ENCODE measurements around the gene GUCY2C.

Gene GUCY2C

GRCh38 chr12:14601692-14602478 lies 94.5 kb downstream of the GUCY2C start:
- no peaks in the 10 kb centered on the region for H3K36me3 ChIP-seq (ENCODE audit: control insufficient read depth, insufficient read depth, low read length)
- peaks cover 7% of the 10 kb centered on the region; the same call in 1 of the 2 replicates for H3K9me3 ChIP-seq (ENCODE audit: control insufficient read depth, insufficient read depth, low read length)
- no peak overlapping the region for H3K27ac ChIP-seq (ENCODE audit: low read depth, low read length)

DNA sequence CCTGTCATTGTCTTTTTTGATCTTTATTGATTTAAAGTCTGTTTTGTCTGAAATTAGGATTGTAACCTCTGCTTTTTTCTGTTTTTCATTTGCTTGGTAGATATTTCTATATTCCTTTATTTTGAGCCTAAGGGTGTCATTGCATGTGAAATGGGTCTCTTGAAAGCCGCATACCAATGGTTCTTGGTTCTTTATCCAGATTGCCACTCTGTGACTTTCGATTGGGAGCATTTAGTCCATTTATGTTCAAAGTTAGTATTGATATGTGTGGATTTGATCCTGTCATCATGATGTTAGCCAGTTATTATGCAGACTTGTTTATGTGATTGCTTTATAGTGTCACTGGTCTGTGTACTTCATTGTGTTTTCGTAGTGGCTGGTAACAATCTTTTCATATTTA lies 98.9 kb downstream of the GUCY2C start:
- no peak overlapping the region for H3K27ac ChIP-seq (ENCODE audit: low read depth, low read length)
- no peak overlapping the region for H3K4me3 ChIP-seq (ENCODE audit: low read depth, low read length)
- no peaks in the 10 kb centered on the region for H3K36me3 ChIP-seq (ENCODE audit: control insufficient read depth, insufficient read depth, low read length)
- no peak overlapping the region for H3K9ac ChIP-seq (ENCODE audit: low read depth, low read length)
- H3K4me1 ChIP-seq (ENCODE audit: control insufficient read depth, insufficient read depth, low read length), result no peaks in the 10 kb centered on the region
- H3K9me3 ChIP-seq (ENCODE audit: control insufficient read depth, insufficient read depth, low read length), result no peaks in the 10 kb centered on the region
- H3K27me3 ChIP-seq (ENCODE audit: control insufficient read depth, insufficient read depth, low read length), result no peaks in the 10 kb centered on the region

More at GRCh38 chr12:14601692-14602478, 94.5 kb downstream of the GUCY2C start:
- no peak overlapping the region for H3K4me3 ChIP-seq (ENCODE audit: low read depth, low read length)
- H3K9ac ChIP-seq (ENCODE audit: low read depth, low read length), result no peak overlapping the region
- H3K27me3 ChIP-seq (ENCODE audit: control insufficient read depth, insufficient read depth, low read length), result no peaks in the 10 kb centered on the region
- no peaks in the 10 kb centered on the region for H3K4me1 ChIP-seq (ENCODE audit: control insufficient read depth, insufficient read depth, low read length)

GRCh38 chr12:14591719-14592118 lies 104.7 kb downstream of the GUCY2C start:
- Histone ChIP-seq H3K9ac (ENCODE audit: low read depth, low read length) (no peak overlapping the region), H3K4me3 (ENCODE audit: low read depth, low read length) (no peak overlapping the region), H3K4me1 (ENCODE audit: control insufficient read depth, insufficient read depth, low read length) (no peaks in the 10 kb centered on the region), H3K36me3 (ENCODE audit: control insufficient read depth, insufficient read depth, low read length) (no peaks in the 10 kb centered on the region), H3K27ac (ENCODE audit: low read depth, low read length) (no peak overlapping the region), H3K27me3 (ENCODE audit: control insufficient read depth, insufficient read depth, low read length) (no peaks in the 10 kb centered on the region), H3K9me3 (ENCODE audit: control insufficient read depth, insufficient read depth, low read length) (no peaks in the 10 kb centered on the region)

DNA sequence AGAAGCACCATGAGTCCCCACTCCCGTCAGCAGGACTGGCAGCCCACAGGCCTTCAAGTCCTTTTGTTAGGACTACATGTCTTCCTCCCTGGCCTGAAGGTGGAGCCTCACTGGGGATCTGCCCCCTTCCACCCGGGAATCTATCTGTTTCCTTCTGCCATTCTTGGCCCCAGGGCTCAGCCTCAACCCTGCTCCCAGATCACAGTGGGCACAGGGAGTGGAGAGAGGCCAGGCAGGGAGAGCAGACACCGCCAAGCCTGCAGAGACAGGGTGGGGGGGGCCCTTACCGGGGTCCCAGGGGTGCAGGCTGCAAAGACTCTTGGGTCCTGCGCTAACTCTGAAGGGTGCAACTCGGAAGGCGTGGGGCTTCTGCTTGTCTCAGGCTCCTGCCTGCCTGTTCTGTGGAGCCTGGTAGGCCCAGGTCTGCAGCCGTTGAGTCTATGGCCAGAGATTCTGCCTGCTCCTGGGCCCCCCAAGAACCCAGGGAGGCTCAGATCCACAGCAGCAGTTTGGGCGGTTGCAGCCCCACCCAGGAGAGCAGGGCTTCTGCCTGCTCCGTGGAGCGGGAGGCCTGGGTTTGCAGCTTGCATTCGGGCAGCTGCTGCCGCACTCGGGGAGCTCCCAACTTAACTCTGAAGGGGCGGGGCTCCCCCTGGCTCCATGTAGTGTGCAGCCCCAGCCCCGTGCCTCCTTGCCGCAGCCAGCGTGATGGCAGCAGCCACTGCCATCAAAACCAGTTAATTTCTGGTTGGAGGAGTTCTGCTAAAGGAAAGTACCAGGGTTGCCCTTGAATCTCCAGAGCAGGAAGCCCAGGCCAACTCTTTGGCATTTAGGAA lies 107.0 kb downstream of the GUCY2C start:
- Histone ChIP-seq H3K27ac (ENCODE audit: low read depth, low read length) (no peak overlapping the region), H3K9me3 (ENCODE audit: control insufficient read depth, insufficient read depth, low read length) (no peaks in the 10 kb centered on the region), H3K4me3 (ENCODE audit: low read depth, low read length) (no peak overlapping the region), H3K4me1 (ENCODE audit: control insufficient read depth, insufficient read depth, low read length) (no peaks in the 10 kb centered on the region), H3K9ac (ENCODE audit: low read depth, low read length) (no peak overlapping the region), H3K36me3 (ENCODE audit: control insufficient read depth, insufficient read depth, low read length) (no peaks in the 10 kb centered on the region), H3K27me3 (ENCODE audit: control insufficient read depth, insufficient read depth, low read length) (no peaks in the 10 kb centered on the region)

DNA sequence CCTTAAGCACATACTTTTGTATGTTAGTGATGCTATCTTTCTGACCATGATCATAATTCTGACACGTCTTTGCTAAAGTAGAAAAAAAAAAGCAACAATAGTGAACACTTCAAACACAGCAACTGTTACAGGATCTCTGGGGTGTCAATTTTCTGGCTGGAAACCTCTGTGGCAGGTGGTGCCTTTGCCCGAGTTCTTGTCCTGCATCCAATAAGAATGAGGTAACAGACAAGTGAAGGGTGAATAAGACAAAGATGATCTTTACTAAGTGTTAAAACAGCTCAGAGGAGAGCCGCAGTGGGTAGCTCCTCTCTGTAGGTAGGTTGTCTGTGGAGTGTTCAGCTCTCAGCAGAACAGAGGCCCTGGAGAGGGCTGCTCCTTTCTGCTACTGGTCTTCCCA lies 107.8 kb downstream of the GUCY2C start:
- H3K36me3 ChIP-seq (ENCODE audit: control insufficient read depth, insufficient read depth, low read length), result no peaks in the 10 kb centered on the region
- no peaks in the 10 kb centered on the region for H3K4me1 ChIP-seq (ENCODE audit: control insufficient read depth, insufficient read depth, low read length)
- no peak overlapping the region for H3K4me3 ChIP-seq (ENCODE audit: low read depth, low read length)
- H3K9ac ChIP-seq (ENCODE audit: low read depth, low read length), result no peak overlapping the region
- H3K27ac ChIP-seq (ENCODE audit: low read depth, low read length), result no peak overlapping the region
- no peaks in the 10 kb centered on the region for H3K27me3 ChIP-seq (ENCODE audit: control insufficient read depth, insufficient read depth, low read length)
- H3K9me3 ChIP-seq (ENCODE audit: control insufficient read depth, insufficient read depth, low read length), result no peaks in the 10 kb centered on the region

- no peaks in the 10 kb centered on the region for H3K9me3 ChIP-seq (ENCODE audit: control insufficient read depth, insufficient read depth, low read length)
- no peaks in the 10 kb centered on the region for H3K36me3 ChIP-seq (ENCODE audit: control insufficient read depth, insufficient read depth, low read length)
- H3K4me1 ChIP-seq (ENCODE audit: control insufficient read depth, insufficient read depth, low read length), result no peaks in the 10 kb centered on the region
- H3K27ac ChIP-seq (ENCODE audit: low read depth, low read length), result no peak overlapping the region
- no peaks in the 10 kb centered on the region for H3K27me3 ChIP-seq (ENCODE audit: control insufficient read depth, insufficient read depth, low read length)
- no peak overlapping the region for H3K4me3 ChIP-seq (ENCODE audit: low read depth, low read length)
- no peak overlapping the region for H3K9ac ChIP-seq (ENCODE audit: low read depth, low read length)
These were observed 117.8 kb downstream of the GUCY2C start for GRCh38 chr12:14578646-14579045.

- Histone ChIP-seq H3K9me3 (ENCODE audit: control insufficient read depth, insufficient read depth, low read length) (no peaks in the 10 kb centered on the region), H3K36me3 (ENCODE audit: control insufficient read depth, insufficient read depth, low read length) (no peaks in the 10 kb centered on the region), H3K4me1 (ENCODE audit: control insufficient read depth, insufficient read depth, low read length) (no peaks in the 10 kb centered on the region), H3K9ac (ENCODE audit: low read depth, low read length) (no peak overlapping the region), H3K27me3 (ENCODE audit: control insufficient read depth, insufficient read depth, low read length) (no peaks in the 10 kb centered on the region), H3K27ac (ENCODE audit: low read depth, low read length) (no peak overlapping the region), H3K4me3 (ENCODE audit: low read depth, low read length) (no peak overlapping the region)
These were observed 119.1 kb downstream of the GUCY2C start for GRCh38 chr12:14577344-14577743.

- Histone ChIP-seq H3K36me3 (ENCODE audit: control insufficient read depth, insufficient read depth, low read length) (no peaks in the 10 kb centered on the region), H3K9ac (ENCODE audit: low read depth, low read length) (no peak overlapping the region), H3K4me3 (ENCODE audit: low read depth, low read length) (no peak overlapping the region), H3K9me3 (ENCODE audit: control insufficient read depth, insufficient read depth, low read length) (no peaks in the 10 kb centered on the region), H3K4me1 (ENCODE audit: control insufficient read depth, insufficient read depth, low read length) (no peaks in the 10 kb centered on the region), H3K27ac (ENCODE audit: low read depth, low read length) (no peak overlapping the region), H3K27me3 (ENCODE audit: control insufficient read depth, insufficient read depth, low read length) (no peaks in the 10 kb centered on the region)
These were observed 119.5 kb downstream of the GUCY2C start for GRCh38 chr12:14576896-14577295.

GRCh38 chr12:14575585-14575984 lies 120.8 kb downstream of the GUCY2C start:
- Histone ChIP-seq H3K27me3 (ENCODE audit: control insufficient read depth, insufficient read depth, low read length) (no peaks in the 10 kb centered on the region), H3K9ac (ENCODE audit: low read depth, low read length) (no peak overlapping the region), H3K4me1 (ENCODE audit: control insufficient read depth, insufficient read depth, low read length) (peaks cover under 1% of the 10 kb centered on the region; the same call in 1 of the 2 replicates), H3K36me3 (ENCODE audit: control insufficient read depth, insufficient read depth, low read length) (no peaks in the 10 kb centered on the region), H3K27ac (ENCODE audit: low read depth, low read length) (no peak overlapping the region), H3K9me3 (ENCODE audit: control insufficient read depth, insufficient read depth, low read length) (no peaks in the 10 kb centered on the region), H3K4me3 (ENCODE audit: low read depth, low read length) (no peak overlapping the region)

GRCh38 chr12:14573118-14573517 lies 123.3 kb downstream of the GUCY2C start:
- H3K9me3 ChIP-seq (ENCODE audit: control insufficient read depth, insufficient read depth, low read length), result no peaks in the 10 kb centered on the region
- H3K27ac ChIP-seq (ENCODE audit: low read depth, low read length), result no peak overlapping the region
- H3K4me3 ChIP-seq (ENCODE audit: low read depth, low read length), result no peak overlapping the region
- no peaks in the 10 kb centered on the region for H3K36me3 ChIP-seq (ENCODE audit: control insufficient read depth, insufficient read depth, low read length)
- H3K9ac ChIP-seq (ENCODE audit: low read depth, low read length), result no peak overlapping the region
- H3K4me1 ChIP-seq (ENCODE audit: control insufficient read depth, insufficient read depth, low read length), result peaks cover 7% of the 10 kb centered on the region
- peaks cover 3% of the 10 kb centered on the region; the same call in 1 of the 2 replicates for H3K27me3 ChIP-seq (ENCODE audit: control insufficient read depth, insufficient read depth, low read length)

DNA sequence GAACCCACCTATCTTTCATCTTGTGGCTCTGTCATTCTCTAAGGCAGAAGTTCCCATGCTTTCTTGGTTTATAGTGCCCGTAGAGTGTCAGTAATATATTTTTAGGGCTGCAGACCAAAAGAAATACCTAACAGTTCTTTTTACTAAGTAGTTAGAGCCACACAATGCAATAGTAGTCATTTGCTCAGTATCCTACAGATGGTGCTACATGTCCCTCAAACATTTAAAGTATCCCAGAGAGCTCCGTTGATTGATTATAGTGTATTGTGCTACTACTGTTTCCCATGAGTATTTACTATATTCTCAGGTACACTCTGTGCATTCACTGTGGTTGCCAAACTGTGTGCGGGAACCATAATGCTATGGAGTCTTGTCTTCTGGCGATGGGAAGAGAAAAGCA lies 124.0 kb downstream of the GUCY2C start:
- H3K27me3 ChIP-seq (ENCODE audit: control insufficient read depth, insufficient read depth, low read length), result peaks cover 3% of the 10 kb centered on the region; the same call in 1 of the 2 replicates

More for the DNA sequence above, 124.0 kb downstream of the GUCY2C start:
- Histone ChIP-seq H3K4me1 (ENCODE audit: control insufficient read depth, insufficient read depth, low read length) (peaks cover 7% of the 10 kb centered on the region), H3K27ac (ENCODE audit: low read depth, low read length) (no peak overlapping the region), H3K4me3 (ENCODE audit: low read depth, low read length) (no peak overlapping the region), H3K9ac (ENCODE audit: low read depth, low read length) (no peak overlapping the region), H3K9me3 (ENCODE audit: control insufficient read depth, insufficient read depth, low read length) (no peaks in the 10 kb centered on the region), H3K36me3 (ENCODE audit: control insufficient read depth, insufficient read depth, low read length) (no peaks in the 10 kb centered on the region)
